CD1c-positive myeloid dendritic cell (primary cell): ENCODE data around the gene HLA-DPB1.
A peak's percentile ranks its signal among the peaks of the same experiment; 100 is the strongest.

Source experiments
- DNase-seq: peaks from one replicate; pipeline ENCODE4 v3.0.0-alpha.2; 2016; ENCODE audit errors: extremely low spot score

The HLA-DPB1 gene

DNA sequence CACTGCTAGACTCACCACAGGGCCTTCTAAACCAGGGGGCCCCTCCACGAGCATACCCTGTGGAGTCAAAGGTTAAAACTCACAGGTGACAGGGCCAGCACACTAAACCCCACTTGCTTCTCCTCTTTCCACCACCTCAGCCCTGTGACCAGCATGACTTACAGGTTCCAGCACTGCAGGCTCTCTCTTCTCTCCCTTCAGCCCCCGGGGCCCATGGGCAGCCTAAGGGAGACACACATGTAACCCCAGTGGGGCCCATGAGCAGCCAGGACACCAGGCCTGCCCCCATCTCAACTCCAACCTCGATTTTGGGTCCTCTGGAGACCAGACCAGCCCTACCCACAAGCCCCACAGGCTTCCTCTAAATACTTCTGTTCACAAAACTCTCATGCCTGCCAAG lies 28.0 kb downstream of the HLA-DPB1 start:
- DNase-seq = no peak

GRCh38 chr6:33104887-33105286 lies 29.1 kb downstream of the HLA-DPB1 start:
- DNase-seq = peak; percentile 51

DNA sequence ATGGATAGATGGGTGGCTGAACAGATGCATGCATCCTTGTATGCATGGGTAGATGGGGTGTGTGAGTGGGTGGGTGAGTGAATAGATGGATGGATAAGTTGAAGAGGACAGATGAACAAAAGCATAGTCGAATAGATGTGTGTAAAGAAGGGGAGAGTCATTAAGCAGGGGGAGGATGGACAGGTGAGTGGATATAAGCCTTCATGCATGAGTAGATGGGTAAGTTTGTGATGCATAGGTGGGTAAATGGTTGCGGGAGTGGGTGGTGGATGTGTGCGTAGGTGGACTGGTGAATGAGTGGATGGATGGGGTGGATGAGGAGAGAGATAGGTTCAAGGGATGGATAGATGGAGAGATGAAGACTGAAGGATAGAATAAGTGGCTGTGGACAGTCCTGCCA lies 29.6 kb downstream of the HLA-DPB1 start:
- no peak for DNase-seq

- no peak for DNase-seq
These were observed 30.4 kb downstream of the HLA-DPB1 start for GRCh38 chr6:33105916-33106871.

DNA sequence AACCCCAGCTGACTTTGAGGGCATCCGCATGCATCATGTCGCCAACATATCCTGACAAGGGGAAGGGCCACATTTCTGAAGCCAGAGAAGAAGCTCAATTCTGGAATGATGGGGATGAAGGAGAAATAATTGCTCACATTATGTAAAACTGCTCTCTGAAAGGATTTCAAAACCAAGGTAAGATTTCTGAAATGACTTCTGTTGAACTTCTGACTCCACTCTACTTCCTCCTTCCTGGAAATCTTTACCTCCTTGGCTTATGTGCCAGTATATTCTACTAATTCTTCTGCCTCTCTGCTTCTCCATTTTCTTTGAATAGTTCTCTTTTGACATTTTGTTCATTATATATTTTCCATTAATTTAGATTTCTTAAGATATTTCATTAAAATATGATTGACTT lies 31.9 kb downstream of the HLA-DPB1 start:
- peak; percentile 75 for DNase-seq

- peak; percentile 43 for DNase-seq
These were observed 32.5 kb downstream of the HLA-DPB1 start for GRCh38 chr6:33108307-33108706.

DNA sequence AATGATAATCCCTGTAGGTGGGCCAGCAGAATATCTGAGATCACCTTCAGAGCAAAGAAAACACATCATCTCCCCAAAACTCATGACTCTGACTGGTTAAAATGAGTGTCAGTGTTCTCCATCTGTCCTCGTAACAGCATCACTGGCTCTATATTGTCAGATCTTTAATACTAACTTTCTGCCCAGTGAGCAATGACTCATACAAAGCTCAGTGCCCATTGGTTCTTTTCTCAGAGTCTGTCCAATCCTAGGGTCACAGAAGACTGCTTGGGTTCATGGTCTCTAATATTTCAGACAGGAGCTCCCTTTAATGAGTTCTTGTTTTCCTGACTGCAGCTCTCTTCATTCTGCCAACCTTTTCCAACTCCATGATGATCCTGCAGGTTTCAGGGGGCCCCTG lies 36.4 kb downstream of the HLA-DPB1 start:
- peak; percentile 81 for DNase-seq

GRCh38 chr6:33113755-33114154 lies 38.0 kb downstream of the HLA-DPB1 start:
- DNase-seq = no peak

DNA sequence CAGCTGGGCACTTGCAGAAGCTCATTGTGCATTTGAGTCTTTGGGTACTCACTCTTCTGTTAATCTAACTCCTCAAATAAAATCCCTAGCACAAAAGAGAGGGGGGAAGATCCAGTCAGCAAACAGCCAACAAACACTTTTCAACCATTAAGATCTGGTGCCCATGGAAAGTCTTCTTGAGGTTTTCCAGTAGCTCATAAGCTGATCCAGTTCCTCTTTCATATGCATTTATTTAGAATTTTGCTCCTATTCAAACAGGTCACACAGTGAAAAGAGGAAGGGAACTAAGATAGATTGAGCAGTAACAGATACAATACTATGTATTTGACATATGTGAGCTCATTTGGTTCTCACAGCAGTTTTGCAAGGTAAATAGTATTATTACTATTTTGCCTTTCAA lies 38.6 kb downstream of the HLA-DPB1 start:
- DNase-seq = peak; percentile 87

DNA sequence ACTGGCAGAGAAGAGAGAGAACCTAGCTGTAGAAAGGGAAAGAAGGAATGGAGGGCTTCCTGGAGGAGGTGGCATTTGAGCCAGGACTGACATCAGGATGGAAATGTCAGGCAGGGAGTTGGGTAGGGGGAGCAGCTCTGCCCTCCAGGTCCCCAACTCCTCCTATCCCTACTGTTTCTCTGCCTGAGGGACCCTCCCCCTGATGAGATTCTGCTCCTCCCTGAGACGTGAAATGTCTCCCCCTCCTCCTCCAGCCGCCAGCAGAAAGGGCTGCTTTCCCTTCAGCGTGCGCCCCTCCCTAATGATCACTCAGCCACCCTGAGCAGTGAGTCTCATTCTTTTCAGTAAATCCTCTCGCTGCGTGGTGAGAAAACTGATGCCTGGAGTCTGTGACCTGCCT lies 40.6 kb downstream of the HLA-DPB1 start:
- no peak for DNase-seq

DNA sequence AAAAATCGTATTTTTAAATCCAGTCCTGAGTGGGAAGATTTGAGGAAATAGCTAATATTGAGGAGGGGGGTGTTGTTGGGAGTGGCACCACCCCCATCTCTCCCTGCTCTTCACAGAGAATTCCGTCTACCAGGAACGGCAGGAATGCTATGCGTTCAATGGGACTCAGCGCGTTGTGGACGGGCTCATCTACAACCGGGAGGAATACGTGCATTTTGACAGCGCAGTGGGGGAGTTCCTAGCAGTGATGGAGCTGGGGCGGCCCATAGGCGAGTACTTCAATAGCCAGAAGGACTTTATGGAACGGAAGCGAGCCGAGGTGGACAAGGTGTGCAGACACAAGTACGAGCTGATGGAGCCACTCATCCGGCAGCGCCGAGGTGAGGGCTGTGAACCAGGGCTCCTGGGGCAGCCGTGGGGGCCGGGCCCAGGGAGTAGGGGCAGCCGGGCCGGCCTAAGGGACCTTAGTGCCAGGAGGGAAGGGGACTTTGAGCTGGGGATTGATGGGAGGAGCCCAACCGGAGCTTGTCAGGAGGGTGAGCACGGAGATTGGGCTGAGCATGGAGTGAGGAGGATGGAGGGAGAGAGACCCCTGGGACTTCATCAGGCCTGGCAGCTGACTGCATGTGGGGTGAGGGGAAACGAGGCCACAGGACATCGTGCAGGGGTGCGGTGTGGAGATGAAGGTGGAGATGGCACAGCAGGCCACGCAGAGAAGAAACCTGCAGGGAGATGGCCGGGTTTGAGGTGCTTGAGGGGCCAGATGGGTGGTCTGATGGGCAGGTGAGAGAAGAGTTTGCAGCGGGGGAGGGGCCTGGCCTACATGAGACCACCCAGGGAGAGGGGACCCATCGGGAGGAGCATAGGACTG lies 41.3 kb downstream of the HLA-DPB1 start:
- DNase-seq = no peak

DNA sequence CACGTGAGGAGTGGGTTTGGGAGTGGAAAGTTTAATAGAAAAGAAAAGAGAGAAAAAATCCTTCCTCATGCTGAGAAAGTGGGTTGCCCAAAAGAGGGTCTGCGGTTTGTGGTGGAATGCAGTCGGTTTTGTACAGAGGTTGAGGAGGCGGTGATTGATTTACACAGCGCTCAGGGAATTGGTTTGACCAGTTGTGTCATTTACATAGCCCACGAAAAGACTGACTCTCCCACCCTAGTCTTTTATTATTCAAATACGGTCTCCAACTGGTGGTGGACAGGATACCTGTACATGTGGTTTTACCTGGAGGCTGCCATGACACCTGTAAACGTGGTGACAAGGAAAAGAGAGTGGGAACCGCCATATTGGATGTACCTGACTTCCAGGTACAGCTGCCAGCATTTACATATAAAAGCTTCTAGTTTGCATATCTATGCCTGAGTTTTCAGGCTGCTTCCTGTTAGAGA lies 42.1 kb downstream of the HLA-DPB1 start:
- no peak for DNase-seq

GRCh38 chr6:33118525-33119123 lies 42.8 kb downstream of the HLA-DPB1 start:
- peak; percentile 83 for DNase-seq

DNA sequence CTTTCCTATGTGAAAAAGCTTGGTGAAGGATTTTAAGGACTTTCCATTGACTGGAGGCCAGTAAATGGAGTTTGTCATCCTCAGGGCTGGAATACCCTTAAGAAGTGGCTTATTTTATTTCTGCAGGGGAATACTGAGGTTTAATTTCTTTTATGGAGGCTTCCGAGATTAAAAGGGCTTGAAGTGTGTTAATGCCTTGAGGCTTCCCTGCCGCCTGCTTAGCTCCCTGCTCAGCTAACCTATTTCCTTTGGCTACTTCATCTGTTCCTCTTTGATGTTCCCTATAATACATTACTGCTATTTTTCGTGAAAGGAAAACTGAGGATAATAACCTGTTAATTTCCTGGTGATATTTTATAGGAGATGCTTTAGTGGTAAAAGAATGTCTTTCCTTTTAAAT lies 44.2 kb downstream of the HLA-DPB1 start:
- DNase-seq = no peak

DNA sequence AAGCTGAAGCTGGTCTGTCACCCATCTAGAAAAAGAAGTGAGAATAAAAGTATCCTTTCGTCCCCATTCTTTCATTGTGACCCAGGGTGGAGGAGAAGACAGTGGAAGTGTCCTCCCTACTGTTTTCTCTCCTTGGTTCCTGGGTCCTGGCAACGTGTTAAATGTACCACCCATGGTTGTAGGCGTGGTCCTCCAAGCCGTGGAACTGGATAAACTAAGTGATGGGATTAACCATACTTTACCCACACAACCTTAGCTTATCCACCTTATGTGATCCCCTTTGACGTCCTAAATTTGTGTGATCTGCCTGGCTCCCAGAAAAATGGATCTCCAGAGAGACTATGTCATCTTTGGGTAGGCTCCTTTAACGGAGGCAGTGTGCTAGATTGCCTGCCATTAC lies 47.4 kb downstream of the HLA-DPB1 start:
- no peak for DNase-seq

DNA sequence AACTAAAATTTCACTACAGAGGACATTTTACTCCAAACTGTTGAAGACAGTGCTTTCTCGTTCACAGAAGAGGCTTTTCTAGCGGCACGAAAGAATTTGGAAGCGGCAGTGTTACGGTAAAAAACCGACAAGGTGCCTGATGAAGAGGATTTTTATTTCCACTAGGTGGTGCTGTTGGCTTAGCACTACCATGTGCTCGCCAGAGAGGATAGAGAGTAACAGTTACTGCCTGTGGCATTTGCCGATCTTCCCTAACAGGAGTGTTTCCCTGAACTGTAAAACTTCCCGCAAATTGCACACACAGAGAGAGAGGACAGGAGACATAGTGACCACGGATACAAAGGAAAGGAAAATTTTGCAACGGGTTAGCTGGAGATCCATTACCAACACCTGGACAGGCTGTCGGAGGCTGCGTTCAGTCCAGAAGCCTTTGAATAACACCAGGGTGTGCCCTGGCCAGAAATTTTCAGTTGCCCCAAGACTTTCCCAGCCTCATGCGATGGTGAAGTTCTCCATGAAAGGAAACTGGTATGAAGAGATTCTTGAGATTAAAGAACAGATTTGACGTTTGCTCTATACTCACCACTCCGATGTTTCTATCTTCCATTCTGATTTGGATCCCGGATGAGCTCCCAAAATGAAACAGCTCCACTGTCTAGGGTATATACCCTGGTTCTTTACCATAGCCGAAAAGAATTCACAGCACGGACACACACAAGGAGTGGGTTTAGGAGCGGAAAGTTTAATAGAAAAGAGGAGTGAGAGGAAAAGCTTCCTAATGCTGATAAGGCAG lies 48.1 kb downstream of the HLA-DPB1 start:
- peak; percentile 76 for DNase-seq

DNA sequence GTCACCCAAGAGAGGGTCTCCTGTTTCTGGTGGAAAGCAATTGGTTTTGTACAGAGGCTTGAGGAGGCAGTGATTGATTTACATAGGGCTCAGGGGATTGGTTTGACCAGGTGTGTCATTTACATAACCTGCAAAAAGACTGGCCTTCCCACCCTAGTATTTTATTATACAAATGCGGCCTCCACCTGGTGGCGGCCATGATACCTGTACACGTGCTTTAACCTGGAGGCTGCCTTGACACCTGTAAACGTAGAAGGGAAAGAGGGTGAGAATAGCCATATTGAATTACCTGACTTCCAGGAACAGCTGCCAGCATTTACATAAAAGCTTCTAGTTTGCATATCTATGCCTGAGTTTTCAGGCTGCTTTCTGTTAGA lies 48.7 kb downstream of the HLA-DPB1 start:
- DNase-seq = no peak

- DNase-seq = no peak
These were observed 49.2 kb downstream of the HLA-DPB1 start for GRCh38 chr6:33124947-33125346.

DNA sequence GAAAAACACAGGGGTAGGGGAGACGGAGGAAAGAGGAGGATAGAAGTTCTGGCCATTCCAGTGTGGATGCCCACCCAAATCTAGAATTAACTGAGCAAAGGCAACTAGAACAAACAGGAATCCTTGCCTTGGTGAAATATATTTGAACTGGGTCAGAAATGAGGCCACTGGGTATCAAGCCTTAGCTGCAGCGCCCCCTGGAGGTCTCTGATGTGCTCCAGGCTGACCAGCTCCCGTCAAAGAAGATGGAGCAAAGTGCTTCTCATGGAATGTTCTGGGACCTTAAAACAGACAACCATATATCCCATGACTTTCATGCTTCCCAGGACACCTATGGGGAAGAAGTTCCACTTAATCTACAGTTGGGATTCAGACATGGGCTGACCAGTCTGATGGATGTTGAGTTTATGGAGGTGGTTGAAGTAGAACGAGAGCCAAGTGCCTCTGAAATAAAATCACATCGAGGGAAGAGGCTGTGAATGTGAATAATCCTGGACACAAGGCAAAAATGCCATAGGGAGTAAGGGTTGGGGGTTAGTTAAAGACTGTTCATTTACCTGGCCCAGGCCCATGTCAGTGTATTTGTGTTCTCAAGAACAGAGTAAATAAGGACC lies 50.4 kb downstream of the HLA-DPB1 start:
- peak; percentile 81 for DNase-seq

DNA sequence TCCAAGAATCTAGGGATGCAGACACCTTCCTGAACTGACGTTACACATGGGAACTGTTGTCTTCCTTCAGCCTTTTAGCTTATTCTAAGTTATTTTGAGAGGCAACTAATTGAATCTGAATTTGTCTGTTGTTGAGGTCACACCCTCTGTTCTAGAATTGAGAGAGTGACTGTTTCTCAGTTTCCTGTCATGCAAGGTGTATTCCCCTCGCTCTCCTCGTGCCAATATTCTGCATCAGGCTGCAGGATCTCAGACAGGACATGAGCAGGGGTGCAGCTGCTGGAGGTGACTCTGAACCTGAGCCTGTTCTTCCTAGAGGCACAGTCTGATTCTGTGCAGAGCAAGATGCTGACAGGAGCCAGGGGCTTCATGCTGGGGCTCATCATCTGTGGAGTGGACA lies 52.5 kb downstream of the HLA-DPB1 start:
- no peak for DNase-seq

- DNase-seq = peak; percentile 43
These were observed 56.3 kb downstream of the HLA-DPB1 start for GRCh38 chr6:33132081-33132524.
